ENCODE data around the gene DERA. TPM values are rescaled to one million over a fixed set of nuclear protein-coding genes. Genes with fewer than 3 reads are reported as not detected.
A peak's percentile ranks its signal among the peaks of the same experiment; 100 is the strongest.

DERA gene
- total and polyA plus RNA-seq, 2 of the 13 experiments (the other 11 are each of a cell fraction or from before 2014, with no cell fraction given): 24.0 to 51.3 TPM

- TF ChIP-seq SCMH1 (CRISPR knock-in tag; IDR thresholded peaks at IDR 0.05; ENCODE audit: borderline replicate concordance) (no peak), TMF1 (CRISPR knock-in tag; IDR thresholded peaks at IDR 0.05; ENCODE audit: low read depth) (no peak; the same call in 1 of the 2 replicates), ZNF326 (CRISPR knock-in tag; IDR thresholded peaks at IDR 0.05; ENCODE audit: borderline replicate concordance) (no peak), NONO (IDR thresholded peaks at IDR 0.05) (no peak), NONO (CRISPR knock-in tag; conservative IDR thresholded peaks at IDR 0.05) (peak; percentile 89), ZNF879 (CRISPR knock-in tag; IDR thresholded peaks at IDR 0.05) (no peak), CCAR2 (optimal IDR thresholded peaks at IDR 0.05; ENCODE audit: low read depth, low read length) (no peak), ZNF30 (CRISPR knock-in tag; IDR thresholded peaks at IDR 0.05) (no peak), NR2F1 (CRISPR knock-in tag; IDR thresholded peaks at IDR 0.05) (no peak), ZBTB7B (CRISPR knock-in tag; IDR thresholded peaks at IDR 0.05) (no peak; the same call in 1 of the 2 replicates), ZNF850 (CRISPR knock-in tag; conservative IDR thresholded peaks at IDR 0.05) (no peak), WIZ (CRISPR knock-in tag; IDR thresholded peaks at IDR 0.05) (no peak; the same call in 1 of the 2 replicates), PAF1 (CRISPR knock-in tag; IDR thresholded peaks at IDR 0.05) (no peak), ZNF775 (CRISPR knock-in tag; IDR thresholded peaks at IDR 0.05; ENCODE audit: borderline replicate concordance) (no peak), DMAP1 (CRISPR knock-in tag; IDR thresholded peaks at IDR 0.05) (peak; percentile 66; the same call in 1 of the 2 replicates), HMGXB4 (CRISPR knock-in tag; IDR thresholded peaks at IDR 0.05; ENCODE audit: borderline replicate concordance in 1 of 2, low read depth in 1 of 2) (peak; percentile 62 to 78; a peak in 3 of 4 replicates), ZNF256 (CRISPR knock-in tag; conservative IDR thresholded peaks at IDR 0.05) (peak; percentile 83; the same call in 1 of the 2 replicates), ZNF33A (CRISPR knock-in tag; IDR thresholded peaks at IDR 0.05; ENCODE audit: borderline replicate concordance) (no peak), EZH2 (conservative IDR thresholded peaks at IDR 0.05; ENCODE audit: low read depth, low read length) (no peak)
- TF ChIP-seq, protein P1, sequence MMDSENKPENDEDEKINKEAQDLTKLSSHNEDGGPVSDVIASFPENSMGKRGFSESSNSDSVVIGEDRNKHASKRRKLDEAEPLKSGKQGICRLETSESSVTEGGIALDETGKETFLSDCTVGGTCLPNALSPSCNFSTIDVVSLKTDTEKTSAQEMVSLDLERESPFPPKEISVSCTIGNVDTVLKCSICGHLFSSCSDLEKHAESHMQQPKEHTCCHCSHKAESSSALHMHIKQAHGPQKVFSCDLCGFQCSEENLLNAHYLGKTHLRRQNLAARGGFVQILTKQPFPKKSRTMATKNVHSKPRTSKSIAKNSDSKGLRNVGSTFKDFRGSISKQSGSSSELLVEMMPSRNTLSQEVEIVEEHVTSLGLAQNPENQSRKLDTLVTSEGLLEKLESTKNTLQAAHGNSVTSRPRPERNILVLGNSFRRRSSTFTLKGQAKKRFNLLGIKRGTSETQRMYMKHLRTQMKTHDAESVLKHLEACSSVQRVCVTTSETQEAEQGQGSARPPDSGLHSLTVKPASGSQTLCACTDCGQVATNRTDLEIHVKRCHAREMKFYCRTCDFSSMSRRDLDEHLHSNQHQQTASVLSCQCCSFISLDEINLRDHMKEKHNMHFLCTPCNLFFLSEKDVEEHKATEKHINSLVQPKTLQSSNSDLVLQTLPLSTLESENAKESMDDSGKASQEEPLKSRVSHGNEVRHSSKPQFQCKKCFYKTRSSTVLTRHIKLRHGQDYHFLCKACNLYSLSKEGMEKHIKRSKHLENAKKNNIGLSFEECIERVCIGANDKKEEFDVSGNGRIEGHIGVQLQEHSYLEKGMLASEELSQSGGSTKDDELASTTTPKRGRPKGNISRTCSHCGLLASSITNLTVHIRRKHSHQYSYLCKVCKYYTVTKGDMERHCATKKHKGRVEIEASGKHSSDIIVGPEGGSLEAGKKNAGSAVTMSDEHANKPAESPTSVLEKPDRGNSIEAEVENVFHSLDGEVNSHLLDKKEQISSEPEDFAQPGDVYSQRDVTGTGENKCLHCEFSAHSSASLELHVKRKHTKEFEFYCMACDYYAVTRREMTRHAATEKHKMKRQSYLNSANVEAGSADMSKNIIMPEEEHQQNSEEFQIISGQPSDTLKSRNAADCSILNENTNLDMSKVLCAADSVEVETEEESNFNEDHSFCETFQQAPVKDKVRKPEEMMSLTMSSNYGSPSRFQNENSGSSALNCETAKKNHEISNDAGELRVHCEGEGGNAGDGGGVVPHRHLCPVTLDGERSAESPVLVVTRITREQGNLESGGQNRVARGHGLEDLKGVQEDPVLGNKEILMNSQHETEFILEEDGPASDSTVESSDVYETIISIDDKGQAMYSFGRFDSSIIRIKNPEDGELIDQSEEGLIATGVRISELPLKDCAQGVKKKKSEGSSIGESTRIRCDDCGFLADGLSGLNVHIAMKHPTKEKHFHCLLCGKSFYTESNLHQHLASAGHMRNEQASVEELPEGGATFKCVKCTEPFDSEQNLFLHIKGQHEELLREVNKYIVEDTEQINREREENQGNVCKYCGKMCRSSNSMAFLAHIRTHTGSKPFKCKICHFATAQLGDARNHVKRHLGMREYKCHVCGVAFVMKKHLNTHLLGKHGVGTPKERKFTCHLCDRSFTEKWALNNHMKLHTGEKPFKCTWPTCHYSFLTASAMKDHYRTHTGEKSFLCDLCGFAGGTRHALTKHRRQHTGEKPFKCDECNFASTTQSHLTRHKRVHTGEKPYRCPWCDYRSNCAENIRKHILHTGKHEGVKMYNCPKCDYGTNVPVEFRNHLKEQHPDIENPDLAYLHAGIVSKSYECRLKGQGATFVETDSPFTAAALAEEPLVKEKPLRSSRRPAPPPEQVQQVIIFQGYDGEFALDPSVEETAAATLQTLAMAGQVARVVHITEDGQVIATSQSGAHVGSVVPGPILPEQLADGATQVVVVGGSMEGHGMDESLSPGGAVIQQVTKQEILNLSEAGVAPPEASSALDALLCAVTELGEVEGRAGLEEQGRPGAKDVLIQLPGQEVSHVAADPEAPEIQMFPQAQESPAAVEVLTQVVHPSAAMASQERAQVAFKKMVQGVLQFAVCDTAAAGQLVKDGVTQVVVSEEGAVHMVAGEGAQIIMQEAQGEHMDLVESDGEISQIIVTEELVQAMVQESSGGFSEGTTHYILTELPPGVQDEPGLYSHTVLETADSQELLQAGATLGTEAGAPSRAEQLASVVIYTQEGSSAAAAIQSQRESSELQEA (CRISPR knock-in tag; IDR thresholded peaks at IDR 0.05; ENCODE audit: not compliant biosample characterization): peak; percentile 42
Observed at GRCh38 chr12:15882118-15882971, 28.8 kb upstream of the DERA start, which contains the start of gene STRAP (continued).

Data from HepG2 (cell line).